GM19239 (cell line): ENCODE data around the gene BCLAF3.

Experiments
- DNase-seq: peaks from one replicate; pipeline ENCODE4 v3.0.0; 2011; ENCODE audit warnings: low spot score; ENCODE audit not compliant: insufficient read length
- FAIRE-seq: peaks from 2 replicates; lab custom pipeline; 2011; peaks lifted over from hg19 to GRCh38; lab: Jason Lieb, UNC

The BCLAF3 gene

GRCh38 chrX:19972984-19973383, 17.9 kb downstream of the BCLAF3 start:
- DNase-seq (no peak), FAIRE-seq (no peak)

DNA sequence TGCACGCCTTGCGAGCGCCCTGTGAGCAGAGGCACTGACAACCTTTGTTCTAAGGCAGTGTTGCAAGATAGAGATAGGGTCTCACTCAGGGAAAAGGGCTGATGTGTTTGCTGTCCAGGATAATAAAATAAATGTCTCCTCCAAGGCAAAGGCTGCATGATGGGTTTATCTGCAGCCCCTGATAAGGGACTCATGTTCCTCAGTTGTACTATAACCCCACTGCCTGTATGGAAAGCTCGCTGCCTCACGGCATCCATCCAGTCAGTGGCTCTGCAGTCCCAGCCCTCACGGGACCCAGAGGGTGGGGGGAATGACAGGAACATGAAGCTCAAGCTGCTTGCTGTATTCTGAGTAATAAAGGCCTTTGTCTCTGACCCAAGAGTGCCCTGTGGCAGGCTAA, 22.6 kb downstream of the BCLAF3 start:
- DNase-seq: no peak
- no peak for FAIRE-seq

- FAIRE-seq (no peak), DNase-seq (no peak)
These were observed 24.8 kb downstream of the BCLAF3 start for GRCh38 chrX:19966056-19966455.

DNA sequence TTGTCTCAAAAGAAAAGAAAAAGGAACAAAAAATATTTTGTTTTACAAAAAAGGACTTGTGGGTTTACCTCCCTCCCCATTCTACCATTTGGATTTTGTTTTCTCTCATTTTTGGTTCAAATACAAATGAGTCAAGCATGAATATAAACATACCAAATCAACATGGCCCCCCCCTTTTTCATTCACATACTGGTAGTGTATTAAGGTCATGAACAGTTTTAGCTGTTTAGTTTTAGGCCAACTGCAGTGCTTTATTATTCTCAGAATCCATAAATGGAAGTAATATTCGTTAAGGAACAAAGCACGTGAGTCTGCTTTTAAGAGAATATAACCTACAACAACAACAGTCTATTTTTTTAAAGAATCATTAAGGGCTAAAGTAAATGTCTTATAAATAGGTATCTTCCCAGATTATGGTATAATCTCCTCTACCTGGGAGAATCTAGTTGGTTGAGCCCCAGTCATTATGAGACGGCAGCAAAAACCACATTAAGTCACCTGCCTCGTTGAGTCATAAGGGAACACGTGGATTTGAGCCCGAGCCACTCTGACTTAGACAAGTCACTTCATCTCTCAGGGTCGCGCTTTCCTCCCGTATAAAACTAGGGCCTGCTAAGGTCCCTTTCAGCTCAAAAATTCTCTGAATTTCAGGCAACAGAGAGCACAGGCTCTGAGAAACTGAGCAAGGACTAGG, 26.7 kb downstream of the BCLAF3 start:
- DNase-seq (no peak), FAIRE-seq (peak; percentile 86)

- DNase-seq: no peak
- FAIRE-seq: peak; percentile 59
These were observed 29.9 kb downstream of the BCLAF3 start for GRCh38 chrX:19960913-19961312.

- DNase-seq: no peak
- no peak for FAIRE-seq
These were observed 32.0 kb downstream of the BCLAF3 start for GRCh38 chrX:19958552-19959486.

GRCh38 chrX:19956923-19957322, 33.9 kb downstream of the BCLAF3 start:
- FAIRE-seq: no peak
- DNase-seq: no peak

DNA sequence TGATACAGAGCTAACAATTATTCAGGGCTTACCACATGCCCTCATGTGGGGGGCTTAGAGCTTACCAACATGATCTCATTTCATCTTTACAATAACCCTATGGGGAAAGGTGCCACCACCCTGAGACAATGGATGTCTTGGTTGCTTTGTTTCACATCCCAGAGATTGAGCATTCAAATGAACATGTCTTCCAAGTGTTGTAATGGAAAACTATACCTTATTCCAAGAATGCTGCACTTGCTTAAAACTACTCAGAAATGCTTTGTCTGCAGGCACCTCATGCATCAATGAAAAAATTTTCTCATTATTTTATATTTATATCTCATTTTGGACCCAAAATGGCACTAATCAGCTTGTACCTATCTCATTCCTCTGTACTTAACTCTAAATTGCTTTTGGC, 34.6 kb downstream of the BCLAF3 start:
- FAIRE-seq: no peak

DNA sequence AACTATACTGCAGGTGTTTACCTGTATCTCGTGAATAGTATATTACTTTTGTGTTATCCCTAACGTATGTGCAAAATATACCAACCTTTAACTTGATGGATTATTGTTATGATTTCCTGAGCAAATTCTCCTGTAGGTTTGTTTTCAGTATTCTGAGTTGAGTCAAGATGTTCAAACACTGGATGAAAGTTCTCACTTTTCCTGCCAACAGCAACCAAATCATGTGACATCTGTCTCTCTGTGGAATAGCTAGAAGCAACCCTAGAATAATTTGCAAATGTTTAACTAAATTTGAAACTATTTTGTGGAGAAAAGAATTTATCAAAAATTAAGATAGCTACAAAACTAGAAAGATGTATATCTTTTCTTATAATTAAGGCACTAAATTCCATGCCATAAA, 35.6 kb downstream of the BCLAF3 start:
- FAIRE-seq: no peak

More for the DNA sequence above, 34.6 kb downstream of the BCLAF3 start:
- no peak for DNase-seq

GRCh38 chrX:19954335-19955096, 36.3 kb downstream of the BCLAF3 start:
- FAIRE-seq (no peak), DNase-seq (no peak)

More for the DNA sequence above, 35.6 kb downstream of the BCLAF3 start:
- DNase-seq: no peak

DNA sequence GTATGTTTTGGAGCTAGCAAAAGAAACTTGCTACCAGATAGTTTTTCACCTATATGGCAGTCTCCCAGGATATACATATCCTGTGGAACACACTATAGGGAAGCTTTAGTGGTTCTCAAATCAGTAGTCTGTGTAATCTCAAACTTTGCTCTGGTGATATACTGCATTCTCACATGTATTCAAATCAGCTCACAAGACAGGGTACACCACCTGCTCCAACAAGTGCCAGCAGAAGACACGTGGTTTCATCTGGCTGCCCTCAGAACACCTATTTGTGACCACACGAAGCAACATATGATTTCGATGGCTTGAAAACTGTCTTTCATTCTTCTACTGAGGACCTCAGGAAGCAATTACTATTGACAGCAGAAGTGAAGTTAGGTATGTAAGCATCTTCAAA, 37.7 kb downstream of the BCLAF3 start:
- DNase-seq (no peak), FAIRE-seq (no peak)

- FAIRE-seq (no peak), DNase-seq (no peak)
These were observed 41.5 kb downstream of the BCLAF3 start for GRCh38 chrX:19949340-19949739.

DNA sequence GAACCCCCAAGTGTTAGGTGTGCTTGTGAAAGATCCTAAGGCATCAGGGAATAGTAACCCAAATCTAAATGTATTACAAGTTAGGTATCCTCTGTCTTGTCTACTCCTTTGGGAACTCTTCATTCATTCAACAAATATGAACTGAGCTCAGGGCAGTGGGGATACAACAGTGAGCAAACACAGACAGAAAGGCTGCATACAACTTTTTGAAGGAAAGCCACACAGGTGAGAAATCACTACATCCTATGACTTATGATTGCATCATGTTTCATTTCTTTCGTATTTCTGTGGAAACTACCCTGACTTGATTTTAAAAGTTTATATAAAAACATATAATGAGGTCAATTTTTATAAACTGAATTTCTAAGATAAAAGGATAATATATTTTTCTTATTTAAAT, 43.2 kb downstream of the BCLAF3 start:
- no peak for FAIRE-seq
- no peak for DNase-seq
